ENCODE data around the gene UTP25.

DNA sequence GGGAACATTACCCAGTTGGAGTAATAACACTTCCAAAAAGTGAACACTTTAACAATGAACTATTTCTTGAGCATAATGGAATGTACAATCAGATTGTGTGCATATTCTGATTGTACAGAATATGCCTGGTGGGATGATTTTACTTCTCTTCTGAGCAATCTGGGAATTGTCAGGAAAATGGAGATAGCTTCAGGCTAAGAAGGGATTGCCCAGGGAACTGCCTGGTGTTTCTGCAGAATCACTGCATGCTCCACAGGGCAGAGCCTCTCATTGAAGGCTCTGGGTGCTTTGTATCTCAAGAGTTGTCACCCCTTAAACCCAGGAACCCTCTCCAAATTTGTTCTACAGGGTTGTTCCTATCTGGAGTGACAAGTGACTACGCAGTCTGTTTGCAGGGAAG is 51.2 kb downstream of the UTP25 start:
- TF ChIP-seq POLR2AphosphoS5 (IDR thresholded peaks at IDR 0.05; ENCODE audit: low read depth, low read length), result no peak
- no peak for TF ChIP-seq POLR2A (IDR thresholded peaks at IDR 0.05; ENCODE audit: low read depth, low read length)

All from GM12891 (cell line).